GM18951 (cell line): ENCODE measurements around the gene ENKUR.

Experiments
- POLR2A ChIP-seq: IDR thresholded peaks from 4 replicates; pipeline ENCODE4 v1.6.1; 2011; ENCODE audit warnings: mild to moderate bottlenecking; ENCODE audit not compliant: insufficient read length, insufficient read depth; ENCODE audit errors: extremely low read depth
- in situ Hi-C: fragments of 300-500 bp; cut with MboI; formaldehyde crosslinking; loops from one replicate; pipeline ENCODE4 v1.12.0; 2022; ENCODE audit warnings: low sequenced_read_pairs, mixed read lengths, inconsistent platforms; ENCODE audit not compliant: unreplicated experiment

The ENKUR gene

DNA sequence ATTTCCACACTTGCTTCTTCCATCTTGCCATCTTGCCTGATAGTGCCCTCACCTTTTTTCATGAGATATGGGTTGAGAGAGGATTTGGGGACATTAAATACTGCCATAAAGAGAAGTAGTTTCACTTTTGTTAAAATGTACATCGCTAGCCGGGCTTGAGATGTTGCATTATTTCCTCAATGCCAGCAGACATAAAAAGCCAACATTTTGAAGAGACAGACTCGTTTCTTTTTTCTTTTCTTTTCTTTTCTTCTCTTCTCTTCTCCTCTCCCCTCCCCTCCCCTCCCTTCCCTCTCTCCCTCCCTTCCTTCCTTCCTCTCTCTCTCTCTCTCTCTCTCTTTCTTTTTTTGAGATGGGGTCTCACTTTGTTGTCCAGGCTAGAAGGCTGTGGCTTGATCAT, 17.9 kb downstream of the ENKUR start:
- in situ Hi-C loops, result no loop called here
- TF ChIP-seq POLR2A, result no peak

DNA sequence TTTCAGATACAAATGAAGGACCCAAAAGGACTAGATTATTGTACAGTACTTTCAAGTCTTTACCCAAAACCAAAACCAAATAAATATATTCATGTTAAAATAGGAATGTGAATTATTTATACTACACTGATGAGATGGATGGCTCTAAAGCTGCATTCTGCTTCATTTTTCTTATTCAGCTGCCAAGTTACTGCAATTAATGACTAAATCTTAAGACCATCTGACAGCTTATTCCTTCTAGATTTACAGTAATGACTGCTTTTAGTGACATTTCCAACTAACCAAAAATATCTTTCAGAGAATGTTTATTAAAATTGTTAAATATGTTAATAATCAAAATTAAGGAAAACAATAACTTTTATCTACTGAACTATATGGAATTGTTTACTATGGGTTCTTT, 20.9 kb downstream of the ENKUR start:
- in situ Hi-C loops, result no loop called here
- TF ChIP-seq POLR2A, result no peak

DNA sequence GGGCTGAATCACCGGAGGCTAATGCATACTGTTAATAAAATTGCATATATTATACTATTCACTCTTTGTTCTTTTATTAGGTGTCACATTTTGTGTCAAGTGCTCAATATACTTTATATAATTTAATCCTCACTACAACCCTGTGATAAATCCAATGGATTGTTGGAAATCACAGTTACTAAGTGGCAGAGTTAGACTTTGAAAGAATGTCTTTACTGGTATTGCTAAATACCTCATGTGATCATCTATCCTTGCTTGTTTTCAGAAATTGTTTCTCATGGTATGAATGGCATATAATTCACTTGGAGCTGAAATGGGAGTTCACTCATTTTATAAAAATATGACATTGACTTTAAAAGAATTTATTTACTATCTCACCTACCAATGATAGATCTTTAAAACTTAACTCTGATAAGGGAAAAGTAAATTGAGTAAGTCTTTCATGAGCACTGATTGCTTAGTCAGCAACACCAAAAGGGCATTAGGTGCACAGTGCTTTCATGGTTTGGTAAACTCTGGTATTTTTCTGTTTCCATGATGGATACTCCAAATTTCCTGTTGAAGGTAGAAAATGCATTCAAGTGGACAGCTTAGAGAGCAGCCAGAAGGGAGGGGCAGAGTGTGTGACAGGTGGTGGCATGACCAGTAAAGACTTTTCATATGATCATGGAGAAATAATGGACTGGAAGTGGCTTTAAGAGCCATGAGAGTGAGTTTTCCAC, 22.6 kb downstream of the ENKUR start:
- no peak for TF ChIP-seq POLR2A
- in situ Hi-C loops, result no loop called here

DNA sequence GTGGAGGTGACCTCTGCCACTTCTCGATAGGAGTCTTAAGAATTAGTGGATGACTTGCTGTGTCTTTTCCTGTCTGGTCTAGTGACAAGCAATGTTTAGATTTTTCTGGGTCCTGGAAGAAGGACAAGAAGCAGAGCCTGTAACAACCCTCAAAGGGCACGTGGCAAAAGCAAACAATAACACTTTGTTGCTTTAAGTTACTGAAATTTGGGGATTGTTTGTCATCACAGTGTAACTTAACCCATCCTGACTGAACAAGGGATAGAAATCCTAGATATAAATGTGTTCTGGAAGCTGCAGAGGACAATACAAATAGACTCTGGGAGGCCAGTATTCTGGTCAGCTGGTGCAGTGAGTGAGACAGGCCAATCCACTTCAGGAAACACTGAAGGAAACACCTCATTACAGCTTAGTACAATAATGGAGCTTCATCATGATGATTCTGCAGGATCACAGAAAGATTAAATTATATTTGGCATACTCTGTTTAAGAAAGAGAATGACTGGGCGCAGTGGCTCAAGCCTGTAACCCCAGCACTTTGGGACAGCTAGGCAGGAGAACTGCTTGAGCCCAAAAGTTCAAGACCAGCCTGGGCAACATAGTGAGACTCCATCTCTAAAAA, 23.3 kb downstream of the ENKUR start:
- in situ Hi-C loops, result no loop called here
- no peak for TF ChIP-seq POLR2A

DNA sequence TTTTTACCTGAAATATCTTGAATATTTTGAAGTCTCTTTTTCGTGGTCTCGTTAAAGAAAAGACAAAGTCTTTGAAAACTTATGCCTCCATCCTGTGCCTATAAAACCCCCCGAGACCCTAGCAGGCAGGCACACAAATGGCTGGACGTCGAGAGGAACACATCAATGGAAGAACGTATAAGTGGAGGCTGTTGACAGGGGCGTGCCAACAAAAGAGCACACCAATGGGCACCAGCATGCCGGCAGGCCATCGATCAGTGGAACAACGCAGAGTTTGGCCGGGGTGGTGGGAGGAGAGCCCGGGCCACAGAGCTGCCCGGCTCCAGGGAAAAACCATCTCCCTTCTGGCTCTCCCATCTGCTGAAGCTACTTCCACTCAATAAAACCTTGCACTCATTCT, 24.7 kb downstream of the ENKUR start:
- TF ChIP-seq POLR2A, result no peak
- in situ Hi-C loops, result no loop called here

DNA sequence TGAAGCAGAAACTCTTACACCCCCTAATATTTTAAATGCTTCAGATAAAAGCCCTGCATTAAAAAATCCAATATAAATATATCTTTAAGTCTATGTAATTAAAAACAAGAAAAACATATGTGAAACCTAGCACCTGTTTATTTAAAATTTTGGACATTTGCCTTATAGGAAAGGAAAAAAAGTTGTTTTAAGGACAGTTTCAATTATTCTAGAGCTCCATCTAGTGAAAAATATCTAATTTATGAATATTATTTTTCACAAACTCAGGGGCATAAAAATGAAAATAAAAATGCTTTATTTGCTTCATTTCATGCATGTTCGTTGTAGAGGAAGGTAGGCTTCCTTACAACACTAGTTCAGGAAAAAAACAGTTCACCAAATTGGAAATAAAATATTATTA, 26.1 kb downstream of the ENKUR start:
- TF ChIP-seq POLR2A, result no peak
- in situ Hi-C loops, result no loop called here

DNA sequence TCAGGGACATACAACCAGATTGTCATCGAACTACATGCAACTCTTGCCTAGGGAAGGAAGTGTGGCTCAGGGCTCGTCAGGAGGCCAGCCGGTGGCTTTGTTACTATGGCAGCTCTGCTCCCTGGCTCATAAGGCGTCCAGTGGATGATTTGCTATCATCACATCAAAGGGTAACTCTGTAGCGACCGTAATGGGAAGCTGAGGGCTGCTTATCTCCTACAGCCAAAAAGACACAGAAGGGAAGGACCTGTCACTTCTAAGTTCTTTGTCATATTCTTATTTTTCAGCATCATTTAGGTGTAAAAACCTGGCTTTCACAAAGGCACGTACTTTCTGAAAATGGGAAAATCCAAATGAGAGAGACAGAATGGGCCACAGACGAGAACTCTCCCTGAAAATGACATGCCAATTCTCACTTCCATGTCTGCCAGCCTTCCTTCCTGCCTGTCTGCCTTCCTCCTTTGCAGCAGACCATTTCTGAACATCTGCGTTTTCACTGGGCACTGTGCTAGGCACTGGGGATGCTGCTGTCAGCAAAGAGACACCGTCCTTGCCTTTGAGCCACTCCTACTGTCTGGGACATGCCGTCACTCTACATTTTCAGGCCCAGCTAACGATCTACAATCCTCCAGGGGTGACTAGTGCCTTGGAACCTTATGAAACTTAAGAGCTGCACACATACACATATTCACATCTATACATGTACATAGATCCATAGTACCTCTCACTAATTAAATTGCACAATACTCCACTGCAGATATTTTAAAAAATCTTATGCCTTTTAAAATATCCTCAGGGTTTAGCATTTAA, 26.9 kb downstream of the ENKUR start:
- in situ Hi-C loops, result no loop called here
- no peak for TF ChIP-seq POLR2A

DNA sequence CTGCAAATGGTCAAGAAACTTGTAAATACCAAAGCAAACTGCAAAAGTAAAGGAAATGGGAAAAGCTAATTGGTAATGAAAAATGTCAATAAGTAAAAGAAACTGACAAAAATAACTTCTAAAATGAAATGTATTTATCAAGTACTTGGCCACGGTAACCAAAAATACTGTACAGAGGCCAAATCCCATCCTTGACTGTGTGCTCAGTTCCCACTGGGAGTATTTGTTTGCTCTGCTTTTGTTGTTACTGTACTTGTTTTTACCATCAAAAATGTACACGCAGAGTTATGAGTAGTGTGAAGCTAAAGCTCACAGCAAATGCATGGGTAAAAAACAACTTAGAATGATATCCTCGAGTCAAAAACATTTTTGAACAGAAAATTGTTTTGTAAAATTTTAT, 31.1 kb downstream of the ENKUR start:
- TF ChIP-seq POLR2A, result no peak
- in situ Hi-C loops, result no loop called here

DNA sequence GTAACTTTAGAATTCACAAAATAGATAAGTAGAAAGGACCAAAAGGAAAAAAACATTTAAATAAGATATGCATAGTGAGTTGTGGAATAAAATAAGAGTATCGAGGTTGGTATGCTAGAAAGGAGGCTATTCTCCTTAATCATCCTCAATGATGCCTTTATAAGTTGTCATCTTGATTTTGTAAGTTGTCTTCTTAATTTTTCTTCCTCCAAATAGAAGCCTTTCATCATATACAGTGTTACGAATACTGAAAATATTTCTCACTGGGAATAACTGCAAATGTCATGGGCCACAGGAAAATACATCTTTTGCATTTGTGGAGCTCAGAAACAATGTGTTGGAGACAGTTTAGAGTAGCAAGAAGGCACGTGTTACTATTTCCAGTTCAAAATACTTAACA, 32.0 kb downstream of the ENKUR start:
- in situ Hi-C loops, result no loop called here

DNA sequence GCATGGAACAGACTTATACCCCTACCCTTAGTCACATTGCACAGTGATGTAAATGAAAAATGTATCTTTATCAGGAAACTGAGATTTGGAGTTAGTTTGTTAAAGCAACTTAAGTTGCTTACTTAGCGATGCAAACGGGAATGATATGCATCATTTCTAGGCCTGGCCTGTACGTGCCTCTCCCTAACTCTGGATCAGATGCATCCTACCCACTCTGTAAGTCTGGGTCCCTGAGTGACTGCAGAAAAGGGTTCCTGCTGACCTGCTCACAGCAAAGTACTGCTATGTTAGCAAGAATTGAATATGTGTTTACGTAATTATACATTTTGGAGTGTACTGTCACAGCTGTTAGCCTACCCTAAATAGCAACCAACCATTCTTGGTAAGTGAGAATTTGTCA, 32.8 kb downstream of the ENKUR start:
- in situ Hi-C loops, result no loop called here

More for the DNA sequence above, 32.0 kb downstream of the ENKUR start:
- no peak for TF ChIP-seq POLR2A

DNA sequence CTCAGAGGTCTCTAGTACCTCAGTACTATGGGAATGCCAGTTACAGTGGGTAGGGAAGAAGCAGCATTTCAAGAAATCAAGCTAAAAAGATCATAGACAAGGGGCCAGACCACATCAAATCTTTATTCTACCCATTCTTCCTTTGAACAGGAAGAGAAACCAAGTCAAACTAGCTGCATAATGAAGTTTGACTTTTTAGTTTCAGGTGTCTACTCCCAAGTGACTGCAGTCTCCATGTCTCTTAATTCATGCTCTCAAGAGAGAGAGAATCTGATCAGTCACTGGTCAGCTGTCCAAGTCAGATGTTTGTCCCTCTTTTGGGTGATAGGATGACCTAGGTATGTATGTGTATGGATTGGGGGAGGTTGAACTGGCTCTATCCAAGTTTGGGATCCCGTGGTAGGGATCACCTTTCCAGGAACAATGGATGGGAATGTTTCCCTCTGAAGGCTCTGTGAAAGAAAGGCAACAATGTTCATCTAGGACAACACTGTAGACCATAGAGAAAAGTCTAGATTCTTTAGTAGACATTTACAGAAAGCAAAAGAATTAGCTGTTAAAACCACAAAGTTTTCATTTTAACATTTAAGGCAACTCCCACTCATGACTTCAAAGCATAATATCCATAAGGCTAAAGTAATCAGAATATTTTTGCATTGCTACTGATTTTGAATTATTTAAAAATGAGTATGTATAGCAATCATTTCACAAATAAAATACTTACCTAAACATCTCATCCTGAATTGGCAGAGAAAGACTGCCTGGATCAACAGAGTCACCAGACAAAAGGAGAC, 33.4 kb downstream of the ENKUR start:
- in situ Hi-C loops, result no loop called here
- TF ChIP-seq POLR2A, result no peak

More for the DNA sequence above, 32.8 kb downstream of the ENKUR start:
- TF ChIP-seq POLR2A, result no peak

DNA sequence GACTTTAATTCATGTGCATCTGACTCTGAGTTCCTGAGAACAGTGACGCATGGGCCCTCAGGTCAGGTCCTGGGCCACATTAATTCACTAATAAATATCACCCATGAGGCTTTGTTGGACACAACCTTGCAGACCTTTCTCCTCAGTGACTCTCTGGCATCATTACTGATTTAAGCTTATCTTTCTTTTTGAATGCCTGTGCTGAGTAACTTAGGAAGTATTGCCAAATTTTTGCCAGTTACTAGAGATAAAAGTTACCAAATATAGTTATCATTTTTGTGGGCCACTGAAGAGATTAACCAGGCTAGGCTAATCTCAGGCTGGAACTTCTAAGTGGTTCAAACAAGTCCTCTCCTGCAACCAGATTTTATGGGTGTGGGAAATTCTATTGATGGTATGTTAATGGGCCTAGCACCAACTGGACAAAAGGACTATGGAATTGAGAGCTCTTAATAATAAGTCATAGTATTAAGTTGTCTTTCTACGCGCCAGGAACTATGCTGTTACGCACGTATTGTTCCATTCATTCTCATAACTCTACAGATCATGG, 34.7 kb downstream of the ENKUR start:
- TF ChIP-seq POLR2A, result no peak
- in situ Hi-C loops, result no loop called here

DNA sequence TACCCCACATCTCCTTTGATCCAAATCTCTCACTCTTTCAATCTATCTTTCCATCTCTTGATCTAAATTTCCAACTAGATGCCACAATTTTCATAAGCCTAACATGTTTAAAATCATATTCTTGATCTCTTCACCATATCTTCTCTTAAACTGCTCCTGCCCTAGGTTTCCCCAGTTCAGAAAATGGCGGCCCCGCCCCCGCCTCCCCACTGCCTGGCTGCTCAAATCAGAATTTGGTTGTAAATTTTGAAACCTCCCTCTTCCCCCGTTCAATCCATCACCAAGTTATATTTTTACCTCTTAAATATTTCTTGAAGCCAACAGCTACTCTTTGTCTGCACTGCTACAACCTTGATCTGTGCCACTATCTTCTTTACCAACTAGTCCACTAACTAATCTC, 36.3 kb downstream of the ENKUR start:
- in situ Hi-C loops, result no loop called here
- no peak for TF ChIP-seq POLR2A
